ENCODE results near the gene CMSS1.

DNA sequence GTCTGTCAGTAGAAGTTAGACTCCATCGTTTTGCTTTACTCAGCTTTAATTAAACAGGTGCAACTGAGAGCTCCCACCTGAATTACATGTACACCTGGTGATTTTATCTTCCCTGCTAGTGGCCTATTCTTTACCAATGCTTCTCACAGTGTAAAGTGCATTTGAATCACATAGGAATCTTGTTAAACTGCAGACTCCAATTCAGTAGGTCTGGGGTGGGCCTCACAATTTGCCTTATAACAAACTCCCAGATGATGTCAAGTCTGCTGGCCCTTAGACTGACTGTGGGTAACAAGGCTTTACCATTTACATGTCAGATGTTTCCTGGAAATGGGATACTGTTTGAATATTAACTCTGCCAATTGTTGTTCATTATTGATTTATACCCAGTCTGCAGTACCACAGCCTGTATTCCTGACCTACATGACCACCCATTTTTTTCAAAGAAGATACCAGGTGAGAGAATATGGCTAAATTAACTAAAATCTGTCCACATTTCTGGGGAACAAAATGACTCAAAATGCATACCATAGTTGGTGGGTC, 37.2 kb downstream of the CMSS1 start:
- no peak for TF ChIP-seq TOX (CRISPR knock-in tag; IDR thresholded peaks at IDR 0.05; ENCODE audit: borderline replicate concordance)
- TF ChIP-seq ISL1 (CRISPR knock-in tag; IDR thresholded peaks at IDR 0.05) = no peak
- TF ChIP-seq, protein P1, sequence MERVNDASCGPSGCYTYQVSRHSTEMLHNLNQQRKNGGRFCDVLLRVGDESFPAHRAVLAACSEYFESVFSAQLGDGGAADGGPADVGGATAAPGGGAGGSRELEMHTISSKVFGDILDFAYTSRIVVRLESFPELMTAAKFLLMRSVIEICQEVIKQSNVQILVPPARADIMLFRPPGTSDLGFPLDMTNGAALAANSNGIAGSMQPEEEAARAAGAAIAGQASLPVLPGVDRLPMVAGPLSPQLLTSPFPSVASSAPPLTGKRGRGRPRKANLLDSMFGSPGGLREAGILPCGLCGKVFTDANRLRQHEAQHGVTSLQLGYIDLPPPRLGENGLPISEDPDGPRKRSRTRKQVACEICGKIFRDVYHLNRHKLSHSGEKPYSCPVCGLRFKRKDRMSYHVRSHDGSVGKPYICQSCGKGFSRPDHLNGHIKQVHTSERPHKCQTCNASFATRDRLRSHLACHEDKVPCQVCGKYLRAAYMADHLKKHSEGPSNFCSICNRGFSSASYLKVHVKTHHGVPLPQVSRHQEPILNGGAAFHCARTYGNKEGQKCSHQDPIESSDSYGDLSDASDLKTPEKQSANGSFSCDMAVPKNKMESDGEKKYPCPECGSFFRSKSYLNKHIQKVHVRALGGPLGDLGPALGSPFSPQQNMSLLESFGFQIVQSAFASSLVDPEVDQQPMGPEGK (CRISPR knock-in tag; IDR thresholded peaks at IDR 0.05; ENCODE audit: borderline replicate concordance) = no peak
- no peak for TF ChIP-seq ZFP3 (CRISPR knock-in tag; IDR thresholded peaks at IDR 0.05)
- no peak for TF ChIP-seq ARNTL (CRISPR knock-in tag; IDR thresholded peaks at IDR 0.05; ENCODE audit: borderline replicate concordance, low read depth)
- no peak for TF ChIP-seq GLIS3 (CRISPR knock-in tag; IDR thresholded peaks at IDR 0.05)
- TF ChIP-seq TCF4 (CRISPR knock-in tag; IDR thresholded peaks at IDR 0.05; ENCODE audit: borderline replicate concordance) = no peak
- TF ChIP-seq ESRRG (CRISPR knock-in tag; IDR thresholded peaks at IDR 0.05) = no peak
- no peak for TF ChIP-seq ZC3H10 (CRISPR knock-in tag; IDR thresholded peaks at IDR 0.05)
- no peak for TF ChIP-seq ZNF565 (CRISPR knock-in tag; conservative IDR thresholded peaks at IDR 0.05; ENCODE audit: low read depth)
- no peak for TF ChIP-seq ZFP30 (CRISPR knock-in tag; IDR thresholded peaks at IDR 0.05)

Data from SK-N-SH treated with all-trans-retinoic acid at 6 μM for 48 hours (cell line).